Heart left ventricle (tissue), 16 donors: ENCODE measurements around the gene SLC16A9. TPM values are rescaled to one million over a fixed set of nuclear protein-coding genes. Genes with fewer than 3 reads are reported as not detected.

ENCODE experiments used
- ATAC-seq, 4 donors: fragments of 200-7000 bp; cut with Tn5 transposase; one replicate each; pipeline ENCODE4 v1.9.1; 2020 to 2022; ENCODE audit warnings: moderate library complexity in 4 of 4, mild to moderate bottlenecking in 3 of 4, moderate number of reproducible peaks in 1 of 4
- DNase-seq, 5 donors: peaks; one replicate each; pipeline ENCODE4 v3.0.0-alpha.2; 2020
- H3K27ac ChIP-seq, 12 donors: fragments of 200-600 bp; sonication (generic) in 4 of 12; one replicate each; pipeline versions ENCODE4 v1.5.0 to v1.8.0; 2016 to 2022; ENCODE audit warnings: mild to moderate bottlenecking in 2 of 12
- H3K27me3 ChIP-seq, 9 donors: fragments of 200-600 bp; sonication (generic) in 2 of 9; one replicate each; pipeline versions ENCODE4 v1.5.1 to v1.8.0; 2016 to 2022; ENCODE audit warnings: mild to moderate bottlenecking in 3 of 9
- H3K36me3 ChIP-seq, 9 donors: fragments of 200-600 bp; sonication (generic) in 2 of 9; one replicate each; pipeline versions ENCODE4 v1.5.0 to v1.8.0; 2018 to 2022; ENCODE audit warnings: mild to moderate bottlenecking in 2 of 9
- H3K4me1 ChIP-seq, 12 donors: fragments of 200-600 bp; sonication (generic) in 4 of 12; one replicate each; pipeline versions ENCODE4 v1.5.0 to v1.8.0; 2016 to 2022; ENCODE audit warnings: mild to moderate bottlenecking in 3 of 12
- H3K4me3 ChIP-seq, 12 donors: fragments of 200-600 bp; sonication (generic) in 4 of 12; one replicate each; pipeline versions ENCODE4 v1.5.0 to v1.8.0; 2017 to 2022; ENCODE audit warnings: mild to moderate bottlenecking in 9 of 12, moderate library complexity in 4 of 12
- H3K9me3 ChIP-seq, 12 donors: fragments of 200-600 bp; sonication (generic) in 4 of 12; one replicate each; pipeline versions ENCODE4 v1.5.0 to v1.8.0; 2016 to 2022; ENCODE audit warnings: mild to moderate bottlenecking in 1 of 12
- CTCF ChIP-seq, 12 donors: fragments of 200-600 bp; sonication (generic) in 4 of 12; IDR thresholded peaks; one replicate each; pipeline versions ENCODE4 v1.5.0 to v1.8.0; 2018 to 2022; ENCODE audit warnings: antibody characterized with exemption in 12 of 12, mild to moderate bottlenecking in 5 of 12
- POLR2A ChIP-seq, 2 donors: fragments of 450-650 bp; IDR thresholded peaks; one replicate each; pipeline ENCODE4 v1.6.1; 2017; ENCODE audit warnings: antibody characterized with exemption in 2 of 2, mild to moderate bottlenecking in 2 of 2, moderate library complexity in 2 of 2
- WGBS, 4 donors: extraction: QIAGEN DNeasy Blood & Tissue Kit in 2 of 4; methylation state at CpG; one replicate each; pipeline versions ENCODE4 v1.1.5 to v1.1.7; 2013 to 2018; 5-methylcytosine and 5-hydroxymethylcytosine counted together
- intact Hi-C, 10 donors: fragments of 100-400 bp; cut with DNase I; formaldehyde crosslinking; loops; one replicate each; pipeline versions ENCODE4 v1.11.1 to v1.14.2; 2022
- polyA plus RNA-seq, 2 donors: library from polyadenylated mRNA; stranded (reverse); fragments of 200-250 nt; gene quantifications; one replicate each; pipeline ENCODE4 v1.2.3, GENCODE V29; 2013
- total RNA-seq, 9 donors: library from RNA; depleted of rRNA in 2 of 9; stranded (reverse); fragments of >200 nt in 2 of 9; fragmentation: NEBNext Ultra II Directional in 3 of 9; extraction: Animal tissue kit (Norgen Biotek cat#: 25700) in 3 of 9; gene quantifications; one replicate each; pipeline versions ENCODE4 v1.1.0 to v1.2.4, GENCODE V29; 2016 to 2023
- donor health status: ischemic (EF 13 %, LVEDD 7.1; RV severe dilation, severe dysfunction).
- donor health status: healthy with polysubstance abuse.
- donor health status: DM: no; HTN: yes; CAD: no.
- donor health status: DM: no; HTN: no; CAD: no.
- donor health status: ischemic (EF 25% LVEDD 6.9; RV normal size, moderate dysfunction).
- donor health status: ischemic (EF 25% LVEDD 5.7; RV mildly dilated, moderate dysfunction).
- donor health status: healthy.
- donor health status: DM: yes; HTN: yes; CAD: no.
- donor health status: ischemic (EF 35%, LVEDD 5.7; RV mildly dilated, moderate dysfunction).
- donor health status: nonischemic (EF 11% LVEDD 7.7; RV severe dilation, severe dysfunction).
- donor health status: DM: yes; HTN: yes; CAD: no.
- donor health status: PGD.
- donor health status: ischemic (EF 29% LVEDD 5.4; RV normal size, mild dysfunction).
- donor health status: nonischemic (EF 23%, LVEDD 6.1; RV moderate dilation, normal function).

SLC16A9 gene
- total and polyA plus RNA-seq, 11 donors: 0.07 to 3.0 (median 0.63) TPM

GRCh38 chr10:59713196-59713821 lies 3.7 kb upstream of the SLC16A9 start:
- intact Hi-C loops: no loop called here
- no peak for TF ChIP-seq CTCF (IDR thresholded peaks at IDR 0.05)
- no peak for TF ChIP-seq POLR2A (IDR thresholded peaks at IDR 0.05)
- 86 to 89% (median 87%) methylated on average over 7 of the region's 7 CpGs for WGBS, 4 donors
- DNase-seq (no peak), ATAC-seq (no peak)
- Histone ChIP-seq H3K36me3 (no peaks in the 10 kb centered on the region), H3K27ac (no peak overlapping the region), H3K27me3 (peaks cover 0 to 17% (median 0%) of the 10 kb centered on the region in 9 donors), H3K4me1 (peaks cover 0 to 13% (median 3%) of the 10 kb centered on the region in 12 donors), H3K4me3 (no peak overlapping the region), H3K9me3 (no peaks in the 10 kb centered on the region)

- no peak for ATAC-seq
Measured at GRCh38 chr10:59711871-59712494, 2.3 kb upstream of the SLC16A9 start.

GRCh38 chr10:59708816-59709394 lies 745 bp downstream of the SLC16A9 start:
- H3K27me3 ChIP-seq: peaks cover 0 to 17% (median 0%) of the 10 kb centered on the region in 9 donors
- TF ChIP-seq POLR2A (IDR thresholded peaks at IDR 0.05) (no peak), CTCF (IDR thresholded peaks at IDR 0.05) (no peak)
- peak overlapping the region; percentile 26 to 86 (median 67) for H3K4me3 ChIP-seq
- DNase-seq: peak in 3 of 5 donors; percentile 9 to 34 (median 21)
- peak; percentile 44 to 65 (median 60) for ATAC-seq
- no peaks in the 10 kb centered on the region for H3K36me3 ChIP-seq
- no peaks in the 10 kb centered on the region for H3K9me3 ChIP-seq
- peaks cover 0 to 13% (median 3%) of the 10 kb centered on the region in 12 donors for H3K4me1 ChIP-seq
- intact Hi-C loops: loop anchor here in 1 of 10 donors (5.0 kb wide), 1 partner anchor 98 kb away; no protein-coding TSS in a partner anchor
- H3K27ac ChIP-seq: peak overlapping the region in 6 of 12 donors; percentile 36 to 82 (median 70)
- 2 to 7% (median 3%) methylated on average over 22 to 42 of the region's 42 CpGs for WGBS, 4 donors

More at GRCh38 chr10:59711871-59712494, 2.3 kb upstream of the SLC16A9 start:
- H3K9me3 ChIP-seq: no peaks in the 10 kb centered on the region
- peaks cover 0 to 17% (median 0%) of the 10 kb centered on the region in 9 donors for H3K27me3 ChIP-seq
- DNase-seq: no peak
- no peak overlapping the region for H3K4me3 ChIP-seq
- no peak for TF ChIP-seq POLR2A (IDR thresholded peaks at IDR 0.05)
- intact Hi-C loops: no loop called here
- WGBS, 4 donors: 38 to 49% (median 42%) methylated on average over 3 of the region's 3 CpGs
- H3K36me3 ChIP-seq: no peaks in the 10 kb centered on the region
- peak overlapping the region in 1 of 12 donors; percentile 27 for H3K27ac ChIP-seq
- peaks cover 0 to 13% (median 3%) of the 10 kb centered on the region in 12 donors for H3K4me1 ChIP-seq

- H3K4me1 ChIP-seq: peaks cover 0 to 13% (median 1%) of the 10 kb centered on the region in 12 donors
- H3K36me3 ChIP-seq: no peaks in the 10 kb centered on the region
- no peak overlapping the region for H3K27ac ChIP-seq
- H3K27me3 ChIP-seq: peaks cover 0 to 17% (median 0%) of the 10 kb centered on the region in 9 donors
- ATAC-seq: no peak
- H3K9me3 ChIP-seq: no peaks in the 10 kb centered on the region
- intact Hi-C loops: loop anchor here in 1 of 10 donors (5.0 kb wide), 1 partner anchor 100 kb away; no protein-coding TSS in a partner anchor
- no peak for DNase-seq
- no peak overlapping the region for H3K4me3 ChIP-seq
- WGBS, 4 donors: 92 to 96% (median 94%) methylated on average over 8 of the region's 8 CpGs
- no peak for TF ChIP-seq POLR2A (IDR thresholded peaks at IDR 0.05)
- no peak for TF ChIP-seq CTCF (IDR thresholded peaks at IDR 0.05)
Measured at GRCh38 chr10:59706851-59707797, 2.5 kb downstream of the SLC16A9 start.
